Keratinocyte (primary cell): ENCODE results near the gene TMEM138. TPM values are rescaled to one million over a fixed set of nuclear protein-coding genes. Genes with fewer than 3 reads are reported as not detected.

Experiments
- DNase-seq: peaks from one replicate; pipeline ENCODE4 v3.0.0-alpha.2; 2011; ENCODE audit warnings: low read depth, missing footprints, low spot score
- FAIRE-seq: peaks from 2 replicates; lab custom pipeline; 2011; peaks lifted over from hg19 to GRCh38; lab: Jason Lieb, UNC
- H2AFZ ChIP-seq: 2 replicates; pipeline ENCODE4 v1.6.0; 2012; ENCODE audit warnings: low read length, control low read depth, inconsistent platforms; ENCODE audit not compliant: control insufficient read depth
- H3K27ac ChIP-seq: 2 replicates; pipeline ENCODE4 v1.5.1; 2011; ENCODE audit warnings: low read length; ENCODE audit not compliant: control insufficient read depth, insufficient read depth
- H3K27me3 ChIP-seq: 3 replicates; pipeline ENCODE4 v1.6.0; 2011; ENCODE audit warnings: low read length; ENCODE audit not compliant: control insufficient read depth, insufficient read depth; ENCODE audit errors: extremely low read depth
- H3K36me3 ChIP-seq, 2 experiments: 2 replicates in 1 of 2; 3 replicates in 1 of 2; pipeline ENCODE4 v1.5.1; 2011; ENCODE audit warnings: low read length in 2 of 2, mild to moderate bottlenecking in 1 of 2; ENCODE audit not compliant: control insufficient read depth in 2 of 2, insufficient read depth in 2 of 2; ENCODE audit errors: extremely low read depth in 1 of 2
- H3K4me1 ChIP-seq: 3 replicates; pipeline ENCODE4 v1.5.1; 2011; ENCODE audit warnings: low read length; ENCODE audit not compliant: control insufficient read depth, insufficient read depth; ENCODE audit errors: extremely low read depth
- H3K4me2 ChIP-seq: 3 replicates; pipeline ENCODE4 v1.6.0; 2011; ENCODE audit warnings: low read depth, low read length; ENCODE audit not compliant: control insufficient read depth, insufficient read depth; ENCODE audit errors: extremely low read depth
- H3K4me3 ChIP-seq, 3 experiments: fragments of 200-600 bp in 1 of 3; sonication (generic) in 1 of 3; 2 replicates in 2 of 3; 3 replicates in 1 of 3; pipeline ENCODE4 v1.5.1; 2011 to 2016; ENCODE audit warnings: low read length in 3 of 3, mild to moderate bottlenecking in 3 of 3, control low read depth in 2 of 3, inconsistent platforms in 1 of 3, low read depth in 1 of 3, mixed read lengths in 1 of 3, mixed run types in 1 of 3, moderate library complexity in 1 of 3; ENCODE audit not compliant: control insufficient read depth in 2 of 3, insufficient read depth in 2 of 3; ENCODE audit errors: extremely low read depth in 1 of 3
- H3K79me2 ChIP-seq: 2 replicates; pipeline ENCODE4 v1.6.0; 2012; ENCODE audit warnings: low read length; ENCODE audit not compliant: control insufficient read depth, insufficient read depth
- H3K9ac ChIP-seq: 3 replicates; pipeline ENCODE4 v1.6.0; 2011; ENCODE audit warnings: low read length; ENCODE audit not compliant: control insufficient read depth, insufficient read depth; ENCODE audit errors: extremely low read depth
- H3K9me1 ChIP-seq: 3 replicates; pipeline ENCODE4 v1.6.0; 2011; ENCODE audit warnings: low read length; ENCODE audit not compliant: control insufficient read depth, insufficient read depth; ENCODE audit errors: extremely low read depth
- H3K9me3 ChIP-seq: 2 replicates; pipeline ENCODE4 v1.5.1; 2012; ENCODE audit warnings: low read depth, low read length; ENCODE audit not compliant: control insufficient read depth
- H4K20me1 ChIP-seq: 3 replicates; pipeline ENCODE4 v1.6.0; 2011; ENCODE audit warnings: low read length; ENCODE audit not compliant: control insufficient read depth, insufficient read depth; ENCODE audit errors: extremely low read depth
- CTCF ChIP-seq, 3 experiments: IDR thresholded peaks in 1 of 3; conservative IDR thresholded peaks in 1 of 3; optimal IDR thresholded peaks in 1 of 3; 2 replicates in 2 of 3; 3 replicates in 1 of 3; pipeline versions ENCODE3 to v1.5.1; 2011; ENCODE audit warnings: low read length in 3 of 3, mild to moderate bottlenecking in 3 of 3, moderate library complexity in 2 of 3, control low read depth in 1 of 3, inconsistent platforms in 1 of 3; ENCODE audit not compliant: insufficient read depth in 2 of 3; ENCODE audit errors: extremely low read depth in 1 of 3
- EZH2 ChIP-seq: IDR thresholded peaks from one replicate; pipeline ENCODE4 v1.6.1; 2012; ENCODE audit warnings: inconsistent platforms, mild to moderate bottlenecking, low read length, moderate library complexity
- dilution Hi-C: fragments of 300-500 bp; cut with MboI; formaldehyde crosslinking; loops from one replicate; pipeline ENCODE4 v1.7.0; 2020; ENCODE audit warnings: low sequenced_read_pairs; ENCODE audit not compliant: extremely low pct_ligation_motif_present
- polyA minus RNA-seq, 3 experiments: library from RNA; depleted of rRNA, polyadenylated mRNA; stranded (reverse); fragments of >200 nt; gene quantifications; 1 replicate in 1 of 3; 2 replicates in 1 of 3; 3 replicates in 1 of 3; pipeline ENCODE4 v1.2.3, GENCODE V29; 2011
- polyA plus RNA-seq, 5 experiments: library from polyadenylated mRNA; depleted of rRNA in 3 of 5; stranded (reverse) in 3 of 5; stranded (forward) in 1 of 5; unstranded in 1 of 5; fragments of >200 nt; gene quantifications; 1 replicate in 1 of 5; 2 replicates in 3 of 5; 3 replicates in 1 of 5; pipeline versions ENCODE4 v1.2.1 to v1.2.3, GENCODE V29; 2011 to 2012; ENCODE audit warnings: missing spikeins in 2 of 5, low read depth in 1 of 5, low replicate concordance in 1 of 5

The TMEM138 gene
- 66.1 to 118 TPM (median 85.4 TPM) in 3 replicates for polyA plus RNA-seq
- 6.0 TPM for polyA plus RNA-seq (2011; ENCODE audit: low read depth)
- polyA plus RNA-seq (2011; cell fraction: cytosol; rRNA removed), result 66.9 and 115 TPM in 2 replicates
- polyA plus RNA-seq (2011; cell fraction: nucleus; rRNA removed), result 101 and 119 TPM in 2 replicates
- 37.8 and 43.0 TPM in 2 replicates for polyA plus RNA-seq (2012; ENCODE audit: low replicate concordance)
- 44.0 to 72.4 TPM (median 56.3 TPM) in 3 replicates for polyA minus RNA-seq
- polyA minus RNA-seq (2011; cell fraction: cytosol; rRNA and poly(A)+ RNA removed), result 13.2 TPM
- polyA minus RNA-seq (2011; cell fraction: nucleus; rRNA and poly(A)+ RNA removed), result 19.8 and 27.8 TPM in 2 replicates

DNA sequence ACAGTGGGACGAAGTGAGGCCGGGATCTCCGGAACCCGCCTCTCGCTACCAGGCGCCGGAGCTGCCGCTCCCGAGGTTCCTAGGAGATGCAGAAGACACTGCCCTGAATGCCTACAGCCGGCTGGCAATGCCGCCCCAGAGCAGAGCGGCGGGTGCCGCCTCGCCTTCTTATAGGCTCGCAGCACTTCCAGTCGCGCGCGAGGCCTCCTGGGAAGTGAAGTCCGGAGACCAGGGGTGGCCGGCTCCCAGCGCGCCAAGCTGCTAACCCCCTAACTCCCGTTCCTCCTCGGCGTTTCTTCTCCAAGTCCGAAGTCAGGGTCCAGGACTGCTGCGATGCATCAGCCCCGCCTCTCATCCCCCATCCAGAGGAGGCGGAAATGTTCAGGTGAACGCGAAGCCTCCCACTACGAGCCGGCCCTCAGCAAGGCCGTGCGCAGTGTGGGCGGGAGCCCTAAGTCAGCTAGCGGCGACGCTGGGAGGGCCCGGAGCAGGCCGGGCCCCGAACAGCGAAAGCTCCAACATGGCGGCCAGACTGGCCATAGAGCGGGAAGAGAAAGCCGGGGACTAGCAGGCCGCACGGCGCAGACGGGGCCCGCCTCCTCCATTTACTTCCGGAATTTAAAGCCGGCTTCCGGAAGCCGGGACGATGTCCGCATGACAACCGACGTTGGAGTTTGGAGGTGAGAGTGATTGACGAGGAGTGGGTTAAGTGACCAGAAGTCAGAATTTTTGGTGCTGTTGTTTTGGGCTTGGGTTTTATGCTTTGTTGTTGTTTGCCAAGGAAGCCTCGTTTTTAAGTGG lies at the start of gene TMEM138, which contains the start of gene CYB561A3:
Gene TMEM138 (plus strand): TSS at position 634 of the 801 bp plus-strand sequence. CDS start 2,017 bp downstream, outside the sequence.
Gene CYB561A3 (minus strand): TSS at position 142 of the 801 bp plus-strand sequence. CDS start 5,169 bp downstream, outside the sequence.
- no peaks in the 10 kb centered on the region for H4K20me1 ChIP-seq
- peak within 1 kb of the TSS; percentile 84 for H3K27ac ChIP-seq
- H3K27me3 ChIP-seq, result no peaks in the 10 kb centered on the region
- TF ChIP-seq CTCF (optimal IDR thresholded peaks at IDR 0.05 in 1 of 3, IDR thresholded peaks at IDR 0.05 in 1 of 3, conservative IDR thresholded peaks at IDR 0.05 in 1 of 3; ENCODE audit: extremely low read depth in 1 of 3, insufficient read depth in 2 of 3, low read length in 3 of 3) (no peak), EZH2 (no peak)
- peaks cover 36% of the 10 kb centered on the region for H3K79me2 ChIP-seq
- dilution Hi-C loops, result no loop called here
- peak within 1 kb of the TSS; percentile 56 to 71 (median 70) for H3K4me3 ChIP-seq
- no peaks in the 10 kb centered on the region for H3K9me3 ChIP-seq
- H3K9me1 ChIP-seq, result no peaks in the 10 kb centered on the region
- FAIRE-seq, result no peak
- H3K36me3 ChIP-seq, result peaks cover 15 to 27% of the 10 kb centered on the region in 2 experiments
- H2AFZ ChIP-seq, result peak within 1 kb of the TSS; percentile 100
- H3K9ac ChIP-seq, result peak within 1 kb of the TSS; percentile 98
- peak within 1 kb of the TSS; percentile 88 for H3K4me2 ChIP-seq
- peaks cover 17% of the 10 kb centered on the region for H3K4me1 ChIP-seq
- peak; percentile 60 for DNase-seq

DNA sequence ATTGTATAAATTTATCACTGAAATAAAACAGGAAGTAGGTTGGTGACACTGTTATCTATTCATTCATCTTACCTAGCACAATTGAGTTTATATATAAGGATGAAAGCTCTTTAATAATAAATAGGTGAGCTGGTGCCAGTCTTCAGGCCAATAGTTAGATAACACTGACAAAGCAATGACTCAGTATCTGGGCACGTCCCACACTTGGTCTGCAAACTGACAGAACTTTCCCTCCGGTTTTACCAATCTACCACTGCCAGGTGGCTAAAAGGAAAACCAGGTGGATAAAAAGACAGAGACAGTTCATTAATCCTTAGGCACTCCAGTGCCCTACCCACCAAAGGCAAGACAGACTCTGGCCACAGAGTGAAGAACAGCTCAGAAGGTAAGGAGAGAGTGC lies 46.9 kb upstream of the TMEM138 start:
- H3K36me3 ChIP-seq, result peaks cover 42 to 50% of the 10 kb centered on the region in 2 experiments
- FAIRE-seq, result peak; percentile 26

More for the DNA sequence above, 46.9 kb upstream of the TMEM138 start:
- H3K79me2 ChIP-seq, result no peaks in the 10 kb centered on the region
- H3K9me1 ChIP-seq, result no peaks in the 10 kb centered on the region
- no peak overlapping the region for H2AFZ ChIP-seq
- H4K20me1 ChIP-seq, result no peaks in the 10 kb centered on the region
- no peak overlapping the region for H3K27ac ChIP-seq
- H3K9ac ChIP-seq, result no peak overlapping the region
- no peak overlapping the region for H3K4me3 ChIP-seq
- H3K9me3 ChIP-seq, result no peaks in the 10 kb centered on the region
- dilution Hi-C loops, result no loop called here
- DNase-seq, result no peak
- no peak overlapping the region for H3K4me2 ChIP-seq
- no peak for TF ChIP-seq EZH2
- TF ChIP-seq CTCF (optimal IDR thresholded peaks at IDR 0.05 in 1 of 3, IDR thresholded peaks at IDR 0.05 in 1 of 3, conservative IDR thresholded peaks at IDR 0.05 in 1 of 3; ENCODE audit: extremely low read depth in 1 of 3, insufficient read depth in 2 of 3, low read length in 3 of 3), result no peak
- peaks cover 4% of the 10 kb centered on the region for H3K4me1 ChIP-seq
- H3K27me3 ChIP-seq, result no peaks in the 10 kb centered on the region
